SK-N-SH treated with all-trans-retinoic acid at 6 μM for 48 hours (cell line): ENCODE results near the gene DGCR2.

Source experiments
- ATAC-seq: fragments of 200-7000 bp; cut with Tn5 transposase; 3 replicates; pipeline ENCODE4 v1.9.1; 2020; ENCODE audit warnings: mild to moderate bottlenecking, moderate library complexity
- ARNTL ChIP-seq: fragments of 450-650 bp; formaldehyde crosslinking; IDR thresholded peaks from 2 replicates; pipeline ENCODE4 v1.5.0; 2020; ENCODE audit warnings: low read depth, mild to moderate bottlenecking, moderate library complexity, borderline replicate concordance
- BACH2 ChIP-seq: fragments of 250-450 bp; sonication (Bioruptor Pico); IDR thresholded peaks from 2 replicates; pipeline ENCODE4 v1.9.0; 2021; ENCODE audit warnings: mild to moderate bottlenecking, borderline replicate concordance
- CREB5 ChIP-seq: fragments of 250-450 bp; sonication (Bioruptor Pico); IDR thresholded peaks from 2 replicates; pipeline ENCODE4 v1.5.1; 2020; ENCODE audit warnings: low read depth, mild to moderate bottlenecking, moderate library complexity
- CSDC2 ChIP-seq: fragments of 250-450 bp; sonication (Bioruptor Pico); IDR thresholded peaks from 2 replicates; pipeline ENCODE4 v1.5.0; 2020; ENCODE audit warnings: mild to moderate bottlenecking, moderate library complexity
- CSRNP3 ChIP-seq: fragments of 250-450 bp; sonication (Bioruptor Pico); IDR thresholded peaks from 2 replicates; pipeline ENCODE4 v1.5.1; 2021; ENCODE audit warnings: mild to moderate bottlenecking, moderate library complexity
- ESRRG ChIP-seq: fragments of 250-450 bp; sonication (Bioruptor Pico); IDR thresholded peaks from 2 replicates; pipeline ENCODE4 v1.6.1; 2021; ENCODE audit warnings: mild to moderate bottlenecking
- GLIS3 ChIP-seq: fragments of 250-450 bp; sonication (Bioruptor Pico); IDR thresholded peaks from 2 replicates; pipeline ENCODE4 v1.5.0; 2020; ENCODE audit warnings: mild to moderate bottlenecking, moderate library complexity
- PATZ1 ChIP-seq: fragments of 250-450 bp; sonication (Bioruptor Pico); IDR thresholded peaks from 2 replicates; pipeline ENCODE4 v1.8.0; 2020; ENCODE audit warnings: mild to moderate bottlenecking, moderate library complexity, borderline replicate concordance
- POU6F1 ChIP-seq: fragments of 250-450 bp; sonication (Bioruptor Pico); IDR thresholded peaks from 2 replicates; pipeline ENCODE4 v1.8.0; 2021; ENCODE audit warnings: low read depth, mild to moderate bottlenecking, moderate library complexity, borderline replicate concordance
- PPARA ChIP-seq: fragments of 250-450 bp; sonication (Bioruptor Pico); IDR thresholded peaks from 2 replicates; pipeline ENCODE4 v1.5.0; 2020; ENCODE audit warnings: mild to moderate bottlenecking, borderline replicate concordance
- RARB ChIP-seq: fragments of 250-450 bp; sonication (Bioruptor Pico); IDR thresholded peaks from 2 replicates; pipeline ENCODE4 v1.8.0; 2021; ENCODE audit warnings: mild to moderate bottlenecking, moderate library complexity
- SNAI2 ChIP-seq: fragments of 250-450 bp; sonication (Bioruptor Pico); IDR thresholded peaks from 2 replicates; pipeline ENCODE4 v1.5.0; 2020; ENCODE audit warnings: mild to moderate bottlenecking, moderate library complexity
- TCF4 ChIP-seq: fragments of 250-450 bp; sonication (Bioruptor Pico); IDR thresholded peaks from 2 replicates; pipeline ENCODE4 v1.8.0; 2021; ENCODE audit warnings: mild to moderate bottlenecking, moderate library complexity, borderline replicate concordance
- TOX ChIP-seq: fragments of 250-450 bp; sonication (Bioruptor Pico); IDR thresholded peaks from 2 replicates; pipeline ENCODE4 v1.8.0; 2021; ENCODE audit warnings: mild to moderate bottlenecking, moderate library complexity, borderline replicate concordance
- TSHZ2 ChIP-seq: fragments of 250-450 bp; sonication (Bioruptor Pico); IDR thresholded peaks from 2 replicates; pipeline ENCODE4 v1.5.0; 2020; ENCODE audit warnings: mild to moderate bottlenecking, moderate library complexity
- ZC3H10 ChIP-seq: fragments of 250-450 bp; sonication (Bioruptor Pico); IDR thresholded peaks from 2 replicates; pipeline ENCODE4 v1.5.1; 2021; ENCODE audit warnings: mild to moderate bottlenecking, moderate library complexity
- ZFP3 ChIP-seq: fragments of 250-450 bp; sonication (Bioruptor Pico); IDR thresholded peaks from 2 replicates; pipeline ENCODE4 v1.5.0; 2020; ENCODE audit warnings: mild to moderate bottlenecking, moderate library complexity
- ZFP30 ChIP-seq: fragments of 450-650 bp; formaldehyde crosslinking; IDR thresholded peaks from 2 replicates; pipeline ENCODE4 v1.5.0; 2022; ENCODE audit warnings: mild to moderate bottlenecking, moderate library complexity
- ZNF565 ChIP-seq: fragments of 450-650 bp; formaldehyde crosslinking; conservative IDR thresholded peaks from 2 replicates; pipeline ENCODE4 v1.5.0; 2020; ENCODE audit warnings: low read depth, mild to moderate bottlenecking, moderate library complexity
- ZNF8 ChIP-seq: fragments of 450-650 bp; formaldehyde crosslinking; IDR thresholded peaks from 2 replicates; pipeline ENCODE4 v1.5.0; 2020; ENCODE audit warnings: mild to moderate bottlenecking, moderate library complexity

Gene DGCR2

GRCh38 chr22:19114984-19115552 lies 7.1 kb downstream of the DGCR2 start:
- TF ChIP-seq PPARA (CRISPR knock-in tag) (no peak), ZFP3 (CRISPR knock-in tag) (no peak), ZNF8 (CRISPR knock-in tag) (no peak), GLIS3 (CRISPR knock-in tag) (no peak)
- ATAC-seq, result no peak

- ATAC-seq, result no peak
- TF ChIP-seq ZNF565 (CRISPR knock-in tag), result no peak
- TF ChIP-seq, all 23 proteins: peak for 0
Observed at GRCh38 chr22:19113429-19113828, 8.8 kb downstream of the DGCR2 start.

- TF ChIP-seq TOX (CRISPR knock-in tag), result no peak
- TF ChIP-seq SNAI2 (CRISPR knock-in tag), result no peak
- no peak for TF ChIP-seq ARNTL
- TF ChIP-seq TCF4 (CRISPR knock-in tag), result no peak
- no peak for ATAC-seq
Observed at GRCh38 chr22:19111584-19111983, 10.6 kb downstream of the DGCR2 start.

GRCh38 chr22:19111140-19111539 lies 11.1 kb downstream of the DGCR2 start:
- no peak for ATAC-seq
- TF ChIP-seq PATZ1 (CRISPR knock-in tag), result no peak

- no peak for ATAC-seq
- TF ChIP-seq BACH2 (CRISPR knock-in tag), result no peak
- TF ChIP-seq TSHZ2, result no peak
- TF ChIP-seq ESRRG (CRISPR knock-in tag), result no peak
- TF ChIP-seq RARB (CRISPR knock-in tag), result no peak
- no peak for TF ChIP-seq ZC3H10 (CRISPR knock-in tag)
- no peak for TF ChIP-seq GLIS3 (CRISPR knock-in tag)
- TF ChIP-seq TCF4 (CRISPR knock-in tag), result no peak
- TF ChIP-seq ARNTL, result no peak
- no peak for TF ChIP-seq CSRNP3 (CRISPR knock-in tag)
- no peak for TF ChIP-seq PATZ1 (CRISPR knock-in tag)
- TF ChIP-seq POU6F1 (CRISPR knock-in tag), result no peak
- TF ChIP-seq SNAI2 (CRISPR knock-in tag), result no peak
- no peak for TF ChIP-seq CREB5 (CRISPR knock-in tag)
- TF ChIP-seq ZNF565 (CRISPR knock-in tag), result no peak
- TF ChIP-seq CSDC2 (CRISPR knock-in tag), result no peak
- no peak for TF ChIP-seq ZFP30 (CRISPR knock-in tag)
Observed at GRCh38 chr22:19110646-19111045, 11.6 kb downstream of the DGCR2 start.
